SJSA1 (cell line): Measurements from ENCODE around the gene ZFHX3. TPM values are rescaled to one million over a fixed set of nuclear protein-coding genes. Genes with fewer than 3 reads are reported as not detected.

Experiments
- DNase-seq, 2 experiments: peaks; one replicate each; pipeline ENCODE4 v3.0.0-alpha.2; 2015 to 2020; ENCODE audit warnings: low spot score in 2 of 2, low read depth in 1 of 2
- H3K27ac ChIP-seq: fragments of 250-450 bp; sonication (Bioruptor Pico); 2 replicates; pipeline ENCODE4 v1.5.1; 2020; ENCODE audit warnings: mild to moderate bottlenecking, moderate library complexity
- H3K27me3 ChIP-seq: fragments of 250-450 bp; sonication (Bioruptor Pico); replicated peaks from 2 replicates; pipeline ENCODE4 v1.5.1; 2020; ENCODE audit warnings: mild to moderate bottlenecking, moderate library complexity
- H3K36me3 ChIP-seq: fragments of 250-450 bp; sonication (Bioruptor Pico); 2 replicates; pipeline ENCODE4 v1.5.1; 2020; ENCODE audit warnings: mild to moderate bottlenecking
- H3K4me1 ChIP-seq: fragments of 250-450 bp; sonication (Bioruptor Pico); replicated peaks from 2 replicates; pipeline ENCODE4 v1.6.1; 2021; ENCODE audit warnings: mild to moderate bottlenecking
- H3K4me3 ChIP-seq: fragments of 250-450 bp; sonication (Bioruptor Pico); 2 replicates; pipeline ENCODE4 v1.5.1; 2020; ENCODE audit warnings: mild to moderate bottlenecking
- H3K9me3 ChIP-seq: fragments of 250-450 bp; sonication (Bioruptor Pico); replicated peaks from 2 replicates; pipeline ENCODE4 v1.5.1; 2020; ENCODE audit warnings: mild to moderate bottlenecking
- total RNA-seq: library from RNA; depleted of rRNA; stranded (reverse); fragments of >200 nt; shearing (Covaris generic); gene quantifications from 2 replicates; pipeline ENCODE4 v1.2.3, GENCODE V29; 2014

Gene ZFHX3
- total RNA-seq, 1 experiment from 2014 or later: 2.3 TPM

DNA sequence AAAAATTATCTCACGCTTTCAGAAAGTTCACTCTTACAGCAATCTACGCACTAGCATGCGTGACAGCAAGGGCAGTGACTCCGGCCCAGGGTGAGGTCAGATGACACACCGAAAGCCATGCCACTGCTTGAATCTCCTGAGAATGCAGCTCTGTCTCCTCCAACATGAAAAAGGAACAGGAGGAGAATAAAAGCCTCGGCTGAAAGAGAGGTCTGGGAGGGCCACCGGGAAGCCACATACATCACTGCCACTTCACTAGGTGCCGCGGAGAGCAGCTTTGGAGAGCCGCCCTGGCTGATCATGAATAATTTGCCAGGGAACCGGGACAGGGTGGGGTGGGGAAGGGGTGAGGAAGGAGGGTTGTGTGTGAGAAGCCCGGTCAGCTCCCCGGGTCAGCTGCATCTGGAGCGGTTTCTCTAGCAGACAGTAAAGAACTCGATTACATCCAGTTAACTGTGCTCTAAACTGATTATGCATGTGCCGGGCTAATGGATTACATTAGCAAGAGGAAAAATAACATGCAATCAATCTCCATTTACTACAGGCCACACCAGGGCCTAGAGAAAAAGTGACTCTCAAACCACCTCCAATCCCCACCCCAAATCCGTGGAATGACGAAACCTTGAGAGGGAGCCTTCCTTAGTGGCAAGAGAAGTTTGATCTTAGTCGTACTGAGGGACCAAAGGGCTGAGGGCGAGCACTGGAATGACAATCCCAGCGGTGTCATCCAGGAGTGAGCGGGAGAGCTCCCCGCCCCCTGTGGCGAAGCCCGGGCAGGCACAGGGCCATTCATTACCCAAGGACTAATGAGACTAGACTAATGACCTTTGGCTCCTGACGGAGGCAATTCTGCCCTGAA lies 100.3 kb downstream of the ZFHX3 start:
- peaks cover 12% of the 10 kb centered on the region for H3K36me3 ChIP-seq
- H3K4me3 ChIP-seq: no peak overlapping the region
- no peak for DNase-seq
- H3K27ac ChIP-seq: no peak overlapping the region
- peaks cover 12% of the 10 kb centered on the region for H3K4me1 ChIP-seq
- H3K27me3 ChIP-seq: no peaks in the 10 kb centered on the region
- H3K9me3 ChIP-seq: no peaks in the 10 kb centered on the region

DNA sequence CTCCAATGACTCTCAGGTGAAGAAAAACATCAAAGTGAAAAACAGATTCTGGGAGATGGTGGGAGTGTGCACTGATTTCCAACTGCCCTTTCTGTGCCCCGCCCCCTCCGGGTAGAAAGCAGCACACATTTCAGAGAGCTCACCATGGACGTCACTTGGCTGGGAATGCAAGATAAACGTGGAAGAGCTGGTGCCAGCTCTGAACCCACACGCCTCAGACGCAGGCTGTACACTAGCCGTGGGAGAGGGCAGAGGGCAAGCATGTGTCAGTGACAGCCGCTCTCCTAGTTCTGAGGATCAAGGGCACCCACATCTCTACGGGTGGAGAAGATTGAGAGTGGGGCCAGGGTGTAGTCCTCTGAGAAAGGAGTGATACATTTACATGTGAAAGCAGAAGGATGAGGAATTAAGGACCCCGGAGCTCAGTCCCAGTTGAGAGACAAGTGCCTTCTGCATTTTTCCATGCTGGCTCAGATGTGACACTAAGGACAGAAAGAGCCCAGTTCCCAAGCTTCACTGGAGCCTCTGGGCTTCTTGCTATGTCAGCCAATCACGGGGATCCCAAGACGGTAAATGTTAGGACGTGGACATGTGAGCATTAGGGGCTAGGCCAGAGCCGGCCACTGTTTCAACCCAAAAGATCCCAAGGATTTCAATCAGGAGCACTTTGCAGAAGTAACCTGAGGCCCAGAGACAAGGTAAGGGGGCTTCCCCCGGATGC lies 101.3 kb downstream of the ZFHX3 start:
- H3K4me1 ChIP-seq: peaks cover 17% of the 10 kb centered on the region
- peaks cover 12% of the 10 kb centered on the region for H3K36me3 ChIP-seq
- no peak overlapping the region for H3K4me3 ChIP-seq
- no peaks in the 10 kb centered on the region for H3K9me3 ChIP-seq
- no peak for DNase-seq
- H3K27me3 ChIP-seq: no peaks in the 10 kb centered on the region
- H3K27ac ChIP-seq: no peak overlapping the region

DNA sequence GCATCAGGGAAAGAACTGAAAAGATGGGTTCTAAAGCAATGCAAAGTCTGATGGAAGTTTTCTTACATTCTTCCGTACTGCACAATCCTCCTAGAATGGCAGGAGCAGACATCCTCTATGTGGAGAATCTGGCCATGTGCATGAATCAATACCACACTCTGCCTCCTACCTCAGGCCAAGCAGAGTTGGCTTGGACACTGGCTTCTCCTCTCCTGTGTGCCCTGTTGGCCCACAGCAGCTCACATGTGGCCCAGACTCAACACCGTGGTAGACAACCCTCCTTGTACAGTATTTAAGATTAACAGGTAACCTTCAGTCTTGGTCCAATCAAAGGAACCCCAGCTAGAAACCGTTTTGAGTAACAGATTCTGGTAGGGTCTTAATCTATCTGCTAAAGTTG lies 101.9 kb downstream of the ZFHX3 start:
- no peaks in the 10 kb centered on the region for H3K9me3 ChIP-seq
- DNase-seq: no peak
- peaks cover 14% of the 10 kb centered on the region for H3K4me1 ChIP-seq
- H3K4me3 ChIP-seq: no peak overlapping the region
- H3K27me3 ChIP-seq: no peaks in the 10 kb centered on the region
- no peak overlapping the region for H3K27ac ChIP-seq
- peaks cover 12% of the 10 kb centered on the region for H3K36me3 ChIP-seq

DNA sequence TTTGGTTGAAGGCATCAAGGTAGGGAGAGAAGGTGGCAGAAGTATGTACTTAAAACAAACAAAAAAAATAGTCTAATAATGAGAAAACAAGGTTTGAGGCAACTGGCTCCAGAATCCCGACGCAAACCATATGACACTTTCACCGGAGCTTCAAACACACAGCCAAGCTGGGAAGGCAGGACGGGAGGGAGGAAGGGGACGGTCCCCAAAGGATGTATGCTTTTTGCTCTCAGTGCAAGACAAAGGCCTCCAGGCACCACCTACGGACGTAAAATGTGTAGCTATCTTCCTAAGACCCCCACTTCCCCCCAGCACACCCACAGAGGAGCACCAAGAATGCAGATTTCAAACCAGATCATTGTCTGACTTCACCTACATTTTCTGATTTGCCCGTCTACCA lies 102.3 kb downstream of the ZFHX3 start:
- Histone ChIP-seq H3K9me3 (no peaks in the 10 kb centered on the region), H3K27ac (no peak overlapping the region), H3K4me1 (peaks cover 14% of the 10 kb centered on the region)

DNA sequence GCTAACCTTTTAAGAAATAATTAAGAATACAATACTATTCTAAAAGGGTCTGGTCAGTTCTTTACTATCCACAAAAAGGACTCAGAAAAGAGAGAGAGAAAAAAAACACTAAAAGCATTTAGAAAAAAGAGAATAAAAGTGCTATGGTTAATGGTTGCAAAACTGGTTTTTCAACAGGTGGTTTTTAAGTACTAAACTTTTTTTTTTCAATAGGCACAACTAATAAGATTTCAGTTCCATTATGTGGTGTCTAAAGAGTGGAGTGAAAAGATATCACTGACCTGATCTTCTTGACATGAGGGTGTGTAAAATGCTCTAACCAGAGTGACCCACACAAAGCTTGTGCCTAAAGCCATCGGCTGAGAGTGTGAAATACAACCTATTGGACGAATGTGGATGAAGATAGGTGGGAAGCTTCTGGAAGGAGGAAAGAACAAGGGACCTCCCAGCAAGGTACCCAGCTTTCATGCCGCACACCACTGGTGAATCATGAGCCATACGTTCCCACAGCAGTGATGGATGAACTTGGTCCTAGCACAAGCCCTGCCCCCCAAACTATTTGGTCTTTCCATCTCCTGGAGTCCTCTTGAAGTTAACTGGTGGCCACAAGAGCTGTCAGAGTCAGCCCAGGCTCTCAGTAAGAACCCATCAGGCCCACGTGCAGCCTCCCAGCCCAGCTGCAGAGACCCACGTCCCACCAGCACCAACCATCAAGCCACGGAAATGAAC lies 103.0 kb downstream of the ZFHX3 start:
- H3K4me3 ChIP-seq: no peak overlapping the region
- H3K27ac ChIP-seq: no peak overlapping the region
- H3K4me1 ChIP-seq: peaks cover 14% of the 10 kb centered on the region
- 0 out of 2 replicates have a peak, but pooled peaks cover 4% of the 10 kb centered on the region for H3K36me3 ChIP-seq
- no peak for DNase-seq
- H3K27me3 ChIP-seq: no peaks in the 10 kb centered on the region
- H3K9me3 ChIP-seq: no peaks in the 10 kb centered on the region

More for the DNA sequence above, 102.3 kb downstream of the ZFHX3 start:
- Histone ChIP-seq H3K36me3 (peaks cover 9% of the 10 kb centered on the region), H3K4me3 (no peak overlapping the region), H3K27me3 (no peaks in the 10 kb centered on the region)
- no peak for DNase-seq

DNA sequence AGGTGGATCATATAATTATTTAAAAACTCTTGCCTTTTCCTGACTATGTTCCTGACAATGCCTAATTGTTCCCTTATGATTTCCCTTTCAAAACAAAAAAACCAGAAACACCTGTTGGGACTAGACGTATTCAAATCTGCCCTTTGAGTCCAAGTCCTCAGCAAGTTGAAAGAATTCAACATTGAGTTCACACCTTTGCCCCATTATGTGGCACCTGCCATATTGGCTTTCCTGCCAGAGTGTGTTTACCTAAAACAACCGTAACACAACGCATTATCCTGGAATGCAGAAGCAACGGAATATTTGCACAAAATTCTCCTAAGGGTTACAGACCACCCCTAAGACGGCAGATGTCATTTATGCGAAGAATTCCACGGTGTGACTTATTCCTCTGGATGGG lies 105.9 kb downstream of the ZFHX3 start:
- H3K27me3 ChIP-seq: no peaks in the 10 kb centered on the region
- H3K9me3 ChIP-seq: no peaks in the 10 kb centered on the region
- H3K36me3 ChIP-seq: no peaks in the 10 kb centered on the region
- no peak for DNase-seq
- no peak overlapping the region for H3K4me3 ChIP-seq
- peaks cover 26% of the 10 kb centered on the region for H3K4me1 ChIP-seq
- no peak overlapping the region for H3K27ac ChIP-seq

- no peaks in the 10 kb centered on the region for H3K27me3 ChIP-seq
- H3K4me1 ChIP-seq: peaks cover 26% of the 10 kb centered on the region
- DNase-seq: no peak
- no peaks in the 10 kb centered on the region for H3K9me3 ChIP-seq
- no peaks in the 10 kb centered on the region for H3K36me3 ChIP-seq
- no peak overlapping the region for H3K4me3 ChIP-seq
- no peak overlapping the region for H3K27ac ChIP-seq
These were observed 107.0 kb downstream of the ZFHX3 start for GRCh38 chr16:72940886-72941285.

DNA sequence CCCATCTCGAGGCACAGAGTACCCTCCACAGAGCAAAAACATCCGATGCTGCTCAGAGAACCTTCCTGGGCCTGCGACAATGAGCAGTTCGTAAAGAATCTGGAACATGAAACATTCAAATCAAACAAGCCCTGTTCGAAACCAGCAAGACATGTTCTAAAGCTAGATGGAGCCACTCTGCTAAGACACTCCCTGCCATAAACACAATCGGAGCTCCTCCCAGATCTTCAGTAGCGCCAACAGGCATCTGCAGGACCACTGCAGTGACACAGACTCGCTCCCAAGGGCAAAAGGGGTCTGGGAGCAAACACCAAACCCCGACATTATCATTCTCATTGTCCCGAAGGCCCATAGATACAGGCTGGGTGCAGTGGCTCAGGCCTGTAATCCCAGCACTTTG lies 108.7 kb downstream of the ZFHX3 start:
- no peaks in the 10 kb centered on the region for H3K27me3 ChIP-seq
- peaks cover 22% of the 10 kb centered on the region for H3K4me1 ChIP-seq
- no peak overlapping the region for H3K4me3 ChIP-seq
- H3K27ac ChIP-seq: no peak overlapping the region
- H3K36me3 ChIP-seq: no peaks in the 10 kb centered on the region
- DNase-seq: no peak
- H3K9me3 ChIP-seq: no peaks in the 10 kb centered on the region

- DNase-seq: no peak
- Histone ChIP-seq H3K27ac (no peak overlapping the region), H3K9me3 (no peaks in the 10 kb centered on the region), H3K27me3 (no peaks in the 10 kb centered on the region), H3K4me1 (peaks cover 22% of the 10 kb centered on the region), H3K4me3 (no peak overlapping the region), H3K36me3 (no peaks in the 10 kb centered on the region)
These were observed 109.1 kb downstream of the ZFHX3 start for GRCh38 chr16:72938795-72939164.

GRCh38 chr16:72937916-72938794 lies 109.8 kb downstream of the ZFHX3 start:
- no peaks in the 10 kb centered on the region for H3K27me3 ChIP-seq
- no peak for DNase-seq
- H3K4me3 ChIP-seq: no peak overlapping the region
- no peaks in the 10 kb centered on the region for H3K36me3 ChIP-seq
- no peaks in the 10 kb centered on the region for H3K9me3 ChIP-seq
- peaks cover 22% of the 10 kb centered on the region for H3K4me1 ChIP-seq
- H3K27ac ChIP-seq: no peak overlapping the region

DNA sequence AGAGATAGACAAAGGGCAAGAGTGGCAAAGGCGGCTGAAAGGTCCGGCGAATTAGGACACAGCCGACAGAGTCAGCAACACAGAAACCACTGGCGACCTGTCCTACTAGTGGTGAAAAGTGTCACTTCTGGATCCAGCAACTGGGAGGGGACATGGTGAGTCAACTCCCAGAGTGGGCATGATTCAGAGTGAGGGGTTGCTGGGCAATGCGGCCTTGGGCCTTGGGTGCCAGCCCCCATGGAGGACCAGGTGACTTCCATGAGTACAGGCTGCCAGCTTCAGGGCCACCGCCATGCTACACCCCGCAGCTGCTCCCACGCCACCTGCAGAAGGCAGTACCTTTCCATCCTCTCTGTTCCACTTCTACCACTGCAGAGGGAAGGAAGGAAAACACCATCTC lies 110.6 kb downstream of the ZFHX3 start:
- Histone ChIP-seq H3K4me3 (no peak overlapping the region), H3K27ac (no peak overlapping the region), H3K27me3 (no peaks in the 10 kb centered on the region), H3K36me3 (no peaks in the 10 kb centered on the region), H3K9me3 (no peaks in the 10 kb centered on the region), H3K4me1 (peaks cover 17% of the 10 kb centered on the region)
- no peak for DNase-seq

DNA sequence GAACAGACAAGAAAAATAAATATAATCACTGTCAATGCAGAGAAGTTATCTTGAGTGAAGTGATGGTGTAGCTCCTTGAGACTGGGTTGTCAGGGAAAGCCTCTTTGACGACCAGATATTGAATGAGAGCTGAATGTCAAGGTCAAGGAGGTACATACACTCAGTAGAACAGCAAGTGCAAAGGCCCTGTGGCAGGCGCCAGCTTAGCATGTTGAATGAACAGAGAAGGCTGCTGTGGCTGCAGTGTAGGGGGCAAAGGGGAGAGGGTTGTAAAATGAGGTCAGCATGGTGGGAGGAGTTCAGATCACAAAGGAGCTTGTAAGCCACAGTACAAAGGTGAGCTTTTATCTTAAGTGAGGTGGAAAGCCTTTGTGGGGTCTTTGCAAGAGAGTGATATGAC lies 111.5 kb downstream of the ZFHX3 start:
- DNase-seq: no peak
- no peaks in the 10 kb centered on the region for H3K27me3 ChIP-seq
- no peak overlapping the region for H3K4me3 ChIP-seq
- H3K36me3 ChIP-seq: no peaks in the 10 kb centered on the region
- H3K4me1 ChIP-seq: peaks cover 12% of the 10 kb centered on the region
- H3K9me3 ChIP-seq: no peaks in the 10 kb centered on the region
- no peak overlapping the region for H3K27ac ChIP-seq

DNA sequence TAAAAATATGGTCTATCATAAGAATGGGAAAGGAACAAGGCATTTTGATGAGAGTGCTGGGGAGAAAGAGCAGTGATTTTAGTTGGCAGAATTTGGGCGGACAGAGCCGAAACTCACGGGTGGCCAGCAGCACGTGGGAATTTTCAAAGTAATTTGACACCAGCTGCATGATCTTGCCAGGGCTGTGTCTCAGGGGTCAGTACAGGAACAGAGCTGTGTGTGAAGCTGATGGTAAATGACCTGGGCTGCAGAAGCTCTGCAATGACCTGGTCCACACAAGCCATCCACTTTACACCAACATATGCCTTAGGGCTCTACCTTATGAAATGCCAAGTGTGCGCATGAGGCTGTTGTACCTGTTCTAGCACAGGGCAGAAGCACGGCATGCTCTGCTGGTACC lies 112.0 kb downstream of the ZFHX3 start:
- H3K4me1 ChIP-seq: peaks cover 12% of the 10 kb centered on the region
- H3K9me3 ChIP-seq: no peaks in the 10 kb centered on the region
- no peak for DNase-seq
- H3K4me3 ChIP-seq: no peak overlapping the region
- H3K36me3 ChIP-seq: no peaks in the 10 kb centered on the region
- H3K27me3 ChIP-seq: no peaks in the 10 kb centered on the region
- H3K27ac ChIP-seq: no peak overlapping the region
